ENCODE results near the gene MOB1B.
"Not testable (repeated sequence)": the region's sequence is repeated elsewhere in the genome, so short reads cannot be mapped to it uniquely, and the experiment has no call there.

MOB1B gene

GRCh38 chr4:70901984-70902576, at the start of gene MOB1B:
Gene MOB1B (plus strand): TSS chr4:70902369. CDS start chr4:70902537, 168 bp downstream.
- DNase-seq = peak; percentile 81

- DNase-seq = no peak
Observed at GRCh38 chr4:70855464-70855863, 46.7 kb upstream of the MOB1B start.

- DNase-seq = no peak
Observed at GRCh38 chr4:70858454-70858853, 43.7 kb upstream of the MOB1B start.

GRCh38 chr4:70859066-70859465, 43.1 kb upstream of the MOB1B start:
- no peak for DNase-seq

- DNase-seq = no peak
Observed at GRCh38 chr4:70863099-70863790, 38.9 kb upstream of the MOB1B start.

GRCh38 chr4:70868778-70869177, 33.4 kb upstream of the MOB1B start:
- DNase-seq = no peak

- no peak for DNase-seq
Observed at GRCh38 chr4:70873216-70873615, 29.0 kb upstream of the MOB1B start.

GRCh38 chr4:70874268-70875156, 27.7 kb upstream of the MOB1B start:
- DNase-seq = no peak

- DNase-seq = no peak
Observed at GRCh38 chr4:70877556-70877955, 24.6 kb upstream of the MOB1B start.

GRCh38 chr4:70880739-70881138, 21.4 kb upstream of the MOB1B start:
- no peak for DNase-seq

- no peak for DNase-seq
Observed at GRCh38 chr4:70885174-70885573, 17.0 kb upstream of the MOB1B start.

GRCh38 chr4:70892086-70892769, 9.9 kb upstream of the MOB1B start:
- no peak for DNase-seq

- no peak for DNase-seq
Observed at GRCh38 chr4:70893790-70894189, 8.4 kb upstream of the MOB1B start.

GRCh38 chr4:70895405-70895804, 6.8 kb upstream of the MOB1B start:
- no peak for DNase-seq

- DNase-seq = no peak
Observed at GRCh38 chr4:70895811-70896491, 6.2 kb upstream of the MOB1B start.

GRCh38 chr4:70898581-70898980, 3.6 kb upstream of the MOB1B start:
- not testable (repeated sequence) for DNase-seq

- DNase-seq = no peak
Observed at GRCh38 chr4:70901607-70901983, 574 bp upstream of the MOB1B start.

- DNase-seq = peak; percentile 10
Observed at GRCh38 chr4:70902577-70903290, 565 bp downstream of the MOB1B start.

- no peak for DNase-seq
Observed at GRCh38 chr4:70903291-70903603, 1.1 kb downstream of the MOB1B start.

GRCh38 chr4:70908993-70909556, 6.9 kb downstream of the MOB1B start:
- no peak for DNase-seq

GRCh38 chr4:70914000-70914399, 11.8 kb downstream of the MOB1B start:
- DNase-seq = no peak

- no peak for DNase-seq
Observed at GRCh38 chr4:70914631-70915030, 12.5 kb downstream of the MOB1B start.
